ENCODE measurements around the gene OSBPL1A. TPM values are rescaled to one million over a fixed set of nuclear protein-coding genes. Genes with fewer than 3 reads are reported as not detected.

Gene OSBPL1A
- total RNA-seq, 4 donors from 2014 or later = 81.4 to 109 (median 99.3) TPM

GRCh38 chr18:24267878-24268277, 129.7 kb downstream of the OSBPL1A start:
- no peaks in the 10 kb centered on the region for H3K27me3 ChIP-seq
- no peaks in the 10 kb centered on the region for H3K36me3 ChIP-seq
- H3K27ac ChIP-seq = no peak overlapping the region
- H3K9me3 ChIP-seq = no peaks in the 10 kb centered on the region
- TF ChIP-seq EP300 (IDR thresholded peaks at IDR 0.05) (no peak), POLR2A (IDR thresholded peaks at IDR 0.05) (no peak)
- TF ChIP-seq, protein P1, sequence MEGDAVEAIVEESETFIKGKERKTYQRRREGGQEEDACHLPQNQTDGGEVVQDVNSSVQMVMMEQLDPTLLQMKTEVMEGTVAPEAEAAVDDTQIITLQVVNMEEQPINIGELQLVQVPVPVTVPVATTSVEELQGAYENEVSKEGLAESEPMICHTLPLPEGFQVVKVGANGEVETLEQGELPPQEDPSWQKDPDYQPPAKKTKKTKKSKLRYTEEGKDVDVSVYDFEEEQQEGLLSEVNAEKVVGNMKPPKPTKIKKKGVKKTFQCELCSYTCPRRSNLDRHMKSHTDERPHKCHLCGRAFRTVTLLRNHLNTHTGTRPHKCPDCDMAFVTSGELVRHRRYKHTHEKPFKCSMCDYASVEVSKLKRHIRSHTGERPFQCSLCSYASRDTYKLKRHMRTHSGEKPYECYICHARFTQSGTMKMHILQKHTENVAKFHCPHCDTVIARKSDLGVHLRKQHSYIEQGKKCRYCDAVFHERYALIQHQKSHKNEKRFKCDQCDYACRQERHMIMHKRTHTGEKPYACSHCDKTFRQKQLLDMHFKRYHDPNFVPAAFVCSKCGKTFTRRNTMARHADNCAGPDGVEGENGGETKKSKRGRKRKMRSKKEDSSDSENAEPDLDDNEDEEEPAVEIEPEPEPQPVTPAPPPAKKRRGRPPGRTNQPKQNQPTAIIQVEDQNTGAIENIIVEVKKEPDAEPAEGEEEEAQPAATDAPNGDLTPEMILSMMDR (IDR thresholded peaks at IDR 0.05) = no peak
- no peak for DNase-seq (ENCODE audit: low spot score in 2 of 2)
- 100% methylated on average over 1 of the region's 1 CpG for WGBS, 2 donors
- H3K4me1 ChIP-seq = peaks cover 0 to 33% (median 6%) of the 10 kb centered on the region in 4 donors
- H3K4me3 ChIP-seq = no peak overlapping the region

DNA sequence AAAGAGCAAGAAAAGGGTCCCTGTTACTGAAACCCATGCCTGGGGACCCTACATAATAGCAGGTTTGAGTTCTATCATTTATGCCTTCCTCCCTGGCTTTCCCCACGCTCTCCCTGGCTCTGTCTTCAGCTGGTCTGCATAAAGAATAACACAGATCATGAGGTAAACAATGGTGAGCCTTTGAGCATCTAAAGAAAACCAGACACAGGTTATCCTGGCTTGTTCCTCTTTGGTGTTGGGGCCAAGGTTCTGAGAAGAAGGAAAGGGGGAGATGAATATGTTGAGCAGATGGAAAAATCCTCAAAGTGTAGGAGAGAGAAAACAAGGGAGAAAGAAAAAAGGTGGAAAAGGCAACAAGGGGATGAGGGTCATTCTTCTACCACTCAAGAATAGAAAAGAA, 131.5 kb downstream of the OSBPL1A start:
- H3K4me3 ChIP-seq = no peak overlapping the region
- H3K4me1 ChIP-seq = peaks cover 0 to 38% (median 6%) of the 10 kb centered on the region in 4 donors
- no peak for TF ChIP-seq POLR2A (IDR thresholded peaks at IDR 0.05)
- TF ChIP-seq, protein P1 (IDR thresholded peaks at IDR 0.05) = no peak
- DNase-seq (ENCODE audit: low spot score in 2 of 2) = no peak
- H3K27me3 ChIP-seq = no peaks in the 10 kb centered on the region
- no peaks in the 10 kb centered on the region for H3K36me3 ChIP-seq
- 67 to 68% methylated on average over 1 of the region's 1 CpG for WGBS, 2 donors
- H3K27ac ChIP-seq = peak overlapping the region in 1 of 4 donors; percentile 14
- no peaks in the 10 kb centered on the region for H3K9me3 ChIP-seq

- no peaks in the 10 kb centered on the region for H3K36me3 ChIP-seq
- H3K4me3 ChIP-seq = no peak overlapping the region
- no peak for DNase-seq (ENCODE audit: low spot score in 2 of 2)
- H3K27ac ChIP-seq = peak overlapping the region in 1 of 4 donors; percentile 14
- H3K9me3 ChIP-seq = no peaks in the 10 kb centered on the region
- WGBS, 2 donors = 58 to 62% methylated on average over 4 of the region's 4 CpGs
- TF ChIP-seq, protein P1 (IDR thresholded peaks at IDR 0.05) = no peak
- TF ChIP-seq POLR2A (IDR thresholded peaks at IDR 0.05) (no peak), EP300 (IDR thresholded peaks at IDR 0.05) (no peak)
- H3K4me1 ChIP-seq = peaks cover 0 to 35% (median 6%) of the 10 kb centered on the region in 4 donors
- no peaks in the 10 kb centered on the region for H3K27me3 ChIP-seq
Observed at GRCh38 chr18:24265502-24266064, 132.0 kb downstream of the OSBPL1A start.

DNA sequence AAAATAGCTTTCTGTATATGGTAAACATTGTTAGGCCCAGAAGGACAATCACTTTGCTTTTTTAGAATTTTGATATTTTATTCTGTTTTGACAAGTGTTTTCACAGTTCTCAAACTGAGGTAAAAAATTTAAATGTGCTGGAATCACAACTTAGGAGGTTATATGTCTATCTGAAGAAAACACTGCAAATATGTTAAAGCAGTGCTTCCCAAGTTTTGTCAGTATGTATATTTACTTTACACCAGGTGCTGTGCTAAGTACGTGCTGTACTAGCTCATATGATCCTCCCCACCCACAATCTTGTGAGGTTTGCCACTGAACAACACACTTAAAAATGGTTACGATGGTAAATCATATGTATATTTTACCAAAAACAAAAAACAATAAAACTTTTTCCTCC, 134.6 kb downstream of the OSBPL1A start:
- Histone ChIP-seq H3K9me3 (no peaks in the 10 kb centered on the region), H3K4me3 (no peak overlapping the region), H3K27me3 (no peaks in the 10 kb centered on the region), H3K27ac (no peak overlapping the region), H3K4me1 (peaks cover 0 to 16% (median 0%) of the 10 kb centered on the region in 4 donors), H3K36me3 (no peaks in the 10 kb centered on the region)
- WGBS, 2 donors = 79 to 83% methylated on average over 2 of the region's 2 CpGs
- DNase-seq (ENCODE audit: low spot score in 2 of 2) = no peak
- TF ChIP-seq, protein P1 (IDR thresholded peaks at IDR 0.05) = no peak
- TF ChIP-seq EP300 (IDR thresholded peaks at IDR 0.05) (no peak), POLR2A (IDR thresholded peaks at IDR 0.05) (no peak)

GRCh38 chr18:24262087-24262486, 135.5 kb downstream of the OSBPL1A start:
- Histone ChIP-seq H3K4me3 (no peak overlapping the region), H3K27me3 (no peaks in the 10 kb centered on the region), H3K9me3 (peaks cover 0 to 2% (median 1%) of the 10 kb centered on the region in 4 donors), H3K27ac (no peak overlapping the region), H3K36me3 (no peaks in the 10 kb centered on the region), H3K4me1 (peaks cover 0 to 16% (median 0%) of the 10 kb centered on the region in 4 donors)
- TF ChIP-seq POLR2A (IDR thresholded peaks at IDR 0.05) (no peak), EP300 (IDR thresholded peaks at IDR 0.05) (no peak)
- TF ChIP-seq, protein P1 (IDR thresholded peaks at IDR 0.05) = no peak
- 74% methylated on average over 4 of the region's 4 CpGs for WGBS, 2 donors
- DNase-seq (ENCODE audit: low spot score in 2 of 2) = no peak
